AG09309 (cell line): ENCODE measurements around the gene PCLAF.

Experiments used
- DNase-seq: peaks from one replicate; pipeline ENCODE4 v3.0.0-alpha.2; 2010; ENCODE audit warnings: low read depth
- H3K4me3 ChIP-seq: 2 replicates; pipeline ENCODE4 v1.5.1; 2011; ENCODE audit warnings: mild to moderate bottlenecking, low read depth, low read length, moderate library complexity; ENCODE audit not compliant: control insufficient read depth
- CTCF ChIP-seq: IDR thresholded peaks from 2 replicates; pipeline ENCODE4 v1.5.1; 2011; ENCODE audit warnings: mild to moderate bottlenecking, low read depth, low read length, inconsistent platforms; ENCODE audit not compliant: insufficient read depth, control insufficient read depth; ENCODE audit errors: missing control alignments

The PCLAF gene

GRCh38 chr15:64381000-64381751, at the start of gene PCLAF:
Gene PCLAF (minus strand): TSS chr15:64381441. CDS start chr15:64381371, 70 bp downstream.
- no peak for TF ChIP-seq CTCF
- peak within 1 kb of the TSS; percentile 68 for H3K4me3 ChIP-seq
- DNase-seq: peak; percentile 68

GRCh38 chr15:64430000-64430735, 48.9 kb upstream of the PCLAF start:
- no peak for TF ChIP-seq CTCF
- H3K4me3 ChIP-seq: no peak overlapping the region
- peak; percentile 89 for DNase-seq

- no peak for DNase-seq
- no peak for TF ChIP-seq CTCF
- H3K4me3 ChIP-seq: no peak overlapping the region
Measured at GRCh38 chr15:64429448-64429847, 48.2 kb upstream of the PCLAF start.

- DNase-seq: peak; percentile 21
- H3K4me3 ChIP-seq: no peak overlapping the region
- TF ChIP-seq CTCF: peak; percentile 24
Measured at GRCh38 chr15:64426845-64427465, 45.7 kb upstream of the PCLAF start.

- TF ChIP-seq CTCF: no peak
- no peak overlapping the region for H3K4me3 ChIP-seq
- no peak for DNase-seq
Measured at GRCh38 chr15:64425221-64425620, 44.0 kb upstream of the PCLAF start.

- H3K4me3 ChIP-seq: no peak overlapping the region
- no peak for DNase-seq
- TF ChIP-seq CTCF: no peak
Measured at GRCh38 chr15:64423970-64424369, 42.7 kb upstream of the PCLAF start.
